ENCODE results near the gene TIMM44. TPM values are rescaled to one million over a fixed set of nuclear protein-coding genes. Genes with fewer than 3 reads are reported as not detected.

The TIMM44 gene
- polyA plus RNA-seq, 3 donors = 9.5 to 33.2 (median 10.4) TPM

DNA sequence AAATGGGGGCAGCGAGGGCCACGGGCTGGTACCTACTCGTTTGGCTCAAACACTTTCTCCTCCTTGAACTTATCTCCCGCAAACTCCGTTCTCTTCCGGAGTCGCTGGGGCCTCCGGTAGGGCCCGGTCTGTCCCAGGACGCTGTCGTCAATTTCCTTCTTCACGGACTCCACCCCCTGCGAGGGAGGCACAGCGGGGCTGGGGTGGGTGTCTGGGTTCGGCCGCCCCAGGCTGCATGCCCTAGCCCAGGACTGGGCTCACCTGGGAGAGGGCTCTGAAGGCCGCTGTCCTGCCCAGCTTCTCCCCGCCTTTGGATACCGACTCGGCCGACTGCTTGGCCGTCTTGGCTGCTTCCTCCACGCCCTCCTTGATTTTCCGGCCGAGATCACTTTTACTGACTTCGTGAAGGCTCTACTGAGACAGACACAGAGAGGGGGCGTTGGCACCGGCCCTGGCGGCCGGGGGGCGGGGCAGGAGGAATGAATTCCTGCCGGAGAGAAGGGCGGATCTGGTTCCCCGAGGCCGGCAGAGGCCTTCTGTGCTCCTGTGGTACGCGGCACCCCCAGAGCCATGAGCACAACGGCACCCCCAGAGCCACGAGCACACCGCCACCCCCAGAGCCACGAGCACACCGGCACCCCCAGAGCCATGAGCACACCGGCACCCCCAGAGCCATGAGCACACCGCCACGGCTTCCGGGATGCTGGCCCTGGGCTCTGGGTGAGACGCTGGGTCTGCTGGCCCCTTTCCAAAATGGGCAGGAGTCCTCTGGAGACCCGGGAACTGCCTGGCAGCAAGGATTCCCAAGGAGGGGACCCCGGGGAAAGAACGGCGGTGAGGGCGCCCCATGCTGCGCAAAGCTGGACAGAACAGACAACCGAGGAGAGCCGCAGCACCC lies 9.4 kb downstream of the TIMM44 start:
- TF ChIP-seq, protein P1, sequence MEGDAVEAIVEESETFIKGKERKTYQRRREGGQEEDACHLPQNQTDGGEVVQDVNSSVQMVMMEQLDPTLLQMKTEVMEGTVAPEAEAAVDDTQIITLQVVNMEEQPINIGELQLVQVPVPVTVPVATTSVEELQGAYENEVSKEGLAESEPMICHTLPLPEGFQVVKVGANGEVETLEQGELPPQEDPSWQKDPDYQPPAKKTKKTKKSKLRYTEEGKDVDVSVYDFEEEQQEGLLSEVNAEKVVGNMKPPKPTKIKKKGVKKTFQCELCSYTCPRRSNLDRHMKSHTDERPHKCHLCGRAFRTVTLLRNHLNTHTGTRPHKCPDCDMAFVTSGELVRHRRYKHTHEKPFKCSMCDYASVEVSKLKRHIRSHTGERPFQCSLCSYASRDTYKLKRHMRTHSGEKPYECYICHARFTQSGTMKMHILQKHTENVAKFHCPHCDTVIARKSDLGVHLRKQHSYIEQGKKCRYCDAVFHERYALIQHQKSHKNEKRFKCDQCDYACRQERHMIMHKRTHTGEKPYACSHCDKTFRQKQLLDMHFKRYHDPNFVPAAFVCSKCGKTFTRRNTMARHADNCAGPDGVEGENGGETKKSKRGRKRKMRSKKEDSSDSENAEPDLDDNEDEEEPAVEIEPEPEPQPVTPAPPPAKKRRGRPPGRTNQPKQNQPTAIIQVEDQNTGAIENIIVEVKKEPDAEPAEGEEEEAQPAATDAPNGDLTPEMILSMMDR (IDR thresholded peaks at IDR 0.05) = no peak
- H3K79me2 ChIP-seq (ENCODE audit: insufficient read depth, low read length) = no peaks in the 10 kb centered on the region
- H2AFZ ChIP-seq (ENCODE audit: insufficient read depth, low read depth, low read length, poor library complexity, severe bottlenecking) = no peak overlapping the region
- WGBS (ENCODE audit: insufficient coverage) = 96% methylated on average over 52 of the region's 55 CpGs
- Mint-ChIP-seq H3K4me3 (no peak overlapping the region), H3K27ac (peak overlapping the region in 1 of 7 donors; percentile 19), H3K27me3 (ENCODE audit: low read depth in 3 of 3) (no peaks in the 10 kb centered on the region), H3K4me1 (no peaks in the 10 kb centered on the region), H3K9me3 (peaks cover 0 to 3% (median 0%) of the 10 kb centered on the region in 7 donors), H3K36me3 (peaks cover 65 to 87% of the 10 kb centered on the region in 2 donors)
- H3K4me1 ChIP-seq (ENCODE audit: control insufficient read depth in 1 of 2, insufficient read depth in 2 of 2, low read length in 2 of 2) = no peaks in the 10 kb centered on the region
- no peak overlapping the region for H3K9ac ChIP-seq (ENCODE audit: insufficient read depth, low read length, poor library complexity, severe bottlenecking)
- H3K27ac ChIP-seq (ENCODE audit: low read depth in 1 of 2, low read length in 2 of 2) = no peak overlapping the region
- H3K9me3 ChIP-seq (replicated peaks in 1 of 2; ENCODE audit: control insufficient read depth in 1 of 2, insufficient read depth in 1 of 2, low read length in 2 of 2) = no peaks in the 10 kb centered on the region
- no peak overlapping the region for H3K4me2 ChIP-seq (replicated peaks; ENCODE audit: extremely low read depth, low read length, poor library complexity, severe bottlenecking)
- no peak for DNase-seq
- peaks cover 75 to 83% of the 10 kb centered on the region in 2 donors for H3K36me3 ChIP-seq (replicated peaks in 1 of 2; ENCODE audit: control insufficient read depth in 1 of 2, insufficient read depth in 2 of 2, low read length in 2 of 2)
- H4K20me1 ChIP-seq (ENCODE audit: insufficient read depth, low read length) = no peaks in the 10 kb centered on the region
- H3K27me3 ChIP-seq (ENCODE audit: control insufficient read depth in 2 of 2, insufficient read depth in 2 of 2, low read length in 2 of 2) = no peaks in the 10 kb centered on the region
- intact Hi-C loops (cut with micrococcal nuclease) = no loop called here
- no peak overlapping the region for H3K4me3 ChIP-seq (replicated peaks in 1 of 3; ENCODE audit: low read depth in 2 of 3, low read length in 3 of 3)

DNA sequence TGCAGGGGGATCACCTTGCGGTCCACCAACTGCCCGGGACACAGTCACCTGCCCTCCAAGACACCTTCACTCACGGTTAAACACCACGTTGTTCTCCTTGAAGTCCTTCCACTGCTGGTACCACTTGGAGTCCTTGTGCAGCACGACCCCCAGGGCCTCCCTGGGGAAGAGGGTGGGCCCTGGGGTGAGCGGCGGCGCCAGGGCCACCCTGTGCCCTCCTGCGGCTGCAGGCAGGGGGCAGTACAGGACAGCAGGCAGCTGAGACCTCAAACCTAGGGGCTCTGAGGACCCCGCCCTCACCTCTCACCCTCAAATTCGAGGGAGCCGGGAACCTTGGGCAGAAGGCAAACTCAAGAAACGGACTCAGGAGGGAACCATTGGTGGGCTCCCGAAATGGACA lies 10.1 kb downstream of the TIMM44 start:
- Histone ChIP-seq H3K9ac (ENCODE audit: insufficient read depth, low read length, poor library complexity, severe bottlenecking) (no peak overlapping the region), H3K4me2 (replicated peaks; ENCODE audit: extremely low read depth, low read length, poor library complexity, severe bottlenecking) (no peak overlapping the region), H3K79me2 (ENCODE audit: insufficient read depth, low read length) (no peaks in the 10 kb centered on the region), H3K4me1 (ENCODE audit: control insufficient read depth in 1 of 2, insufficient read depth in 2 of 2, low read length in 2 of 2) (no peaks in the 10 kb centered on the region), H3K4me3 (replicated peaks in 1 of 3; ENCODE audit: low read depth in 2 of 3, low read length in 3 of 3) (no peak overlapping the region), H2AFZ (ENCODE audit: insufficient read depth, low read depth, low read length, poor library complexity, severe bottlenecking) (no peak overlapping the region), H4K20me1 (ENCODE audit: insufficient read depth, low read length) (no peaks in the 10 kb centered on the region), H3K9me3 (replicated peaks in 1 of 2; ENCODE audit: control insufficient read depth in 1 of 2, insufficient read depth in 1 of 2, low read length in 2 of 2) (no peaks in the 10 kb centered on the region), H3K36me3 (replicated peaks in 1 of 2; ENCODE audit: control insufficient read depth in 1 of 2, insufficient read depth in 2 of 2, low read length in 2 of 2) (peaks cover 73 to 81% of the 10 kb centered on the region in 2 donors), H3K27me3 (ENCODE audit: control insufficient read depth in 2 of 2, insufficient read depth in 2 of 2, low read length in 2 of 2) (no peaks in the 10 kb centered on the region), H3K27ac (ENCODE audit: low read depth in 1 of 2, low read length in 2 of 2) (no peak overlapping the region)
- H3K27ac Mint-ChIP-seq = no peak overlapping the region
- H3K27me3 Mint-ChIP-seq (ENCODE audit: low read depth in 3 of 3) = no peaks in the 10 kb centered on the region
- no peak overlapping the region for H3K4me3 Mint-ChIP-seq
- DNase-seq = no peak
- intact Hi-C loops (cut with micrococcal nuclease) = no loop called here
- H3K36me3 Mint-ChIP-seq = peaks cover 61 to 82% of the 10 kb centered on the region in 2 donors
- H3K4me1 Mint-ChIP-seq = no peaks in the 10 kb centered on the region
- TF ChIP-seq, protein P1 (IDR thresholded peaks at IDR 0.05) = peak; percentile 34
- WGBS (ENCODE audit: insufficient coverage) = 89% methylated on average over 11 of the region's 14 CpGs
- peaks cover 0 to 5% (median 0%) of the 10 kb centered on the region in 7 donors for H3K9me3 Mint-ChIP-seq

All from CD14-positive monocyte (primary cell).